NK-92 treated with Interleukin-12 subunit alpha and Interleukin-12 subunit beta, amount 100 ng/mL, for 24 hours (cell line): Measurements from ENCODE around the gene NRP2.

Source experiments
- DNase-seq: peaks from one replicate; lab custom pipeline; 2025; lab: John Stamatoyannopoulos, UW

The NRP2 gene

DNA sequence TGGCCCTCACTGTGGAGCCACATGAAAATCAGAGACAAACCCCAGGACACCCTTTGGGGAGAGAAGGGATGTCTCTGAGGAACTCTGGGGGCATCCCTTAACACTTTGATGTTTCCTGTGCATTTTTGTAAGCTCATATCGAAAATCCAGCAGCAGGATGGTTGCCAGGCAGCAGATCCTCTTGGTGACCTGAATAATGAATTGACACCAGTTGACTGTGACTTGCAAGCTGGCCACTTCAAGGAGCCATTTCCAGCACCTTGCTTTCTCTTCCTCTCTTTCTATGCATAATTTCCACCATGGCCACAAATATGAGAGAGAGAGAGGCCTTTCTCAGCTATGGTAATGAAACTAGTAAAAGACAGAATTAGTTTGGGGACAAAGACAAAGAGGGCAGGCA lies 91.7 kb downstream of the NRP2 start:
- DNase-seq: no peak

DNA sequence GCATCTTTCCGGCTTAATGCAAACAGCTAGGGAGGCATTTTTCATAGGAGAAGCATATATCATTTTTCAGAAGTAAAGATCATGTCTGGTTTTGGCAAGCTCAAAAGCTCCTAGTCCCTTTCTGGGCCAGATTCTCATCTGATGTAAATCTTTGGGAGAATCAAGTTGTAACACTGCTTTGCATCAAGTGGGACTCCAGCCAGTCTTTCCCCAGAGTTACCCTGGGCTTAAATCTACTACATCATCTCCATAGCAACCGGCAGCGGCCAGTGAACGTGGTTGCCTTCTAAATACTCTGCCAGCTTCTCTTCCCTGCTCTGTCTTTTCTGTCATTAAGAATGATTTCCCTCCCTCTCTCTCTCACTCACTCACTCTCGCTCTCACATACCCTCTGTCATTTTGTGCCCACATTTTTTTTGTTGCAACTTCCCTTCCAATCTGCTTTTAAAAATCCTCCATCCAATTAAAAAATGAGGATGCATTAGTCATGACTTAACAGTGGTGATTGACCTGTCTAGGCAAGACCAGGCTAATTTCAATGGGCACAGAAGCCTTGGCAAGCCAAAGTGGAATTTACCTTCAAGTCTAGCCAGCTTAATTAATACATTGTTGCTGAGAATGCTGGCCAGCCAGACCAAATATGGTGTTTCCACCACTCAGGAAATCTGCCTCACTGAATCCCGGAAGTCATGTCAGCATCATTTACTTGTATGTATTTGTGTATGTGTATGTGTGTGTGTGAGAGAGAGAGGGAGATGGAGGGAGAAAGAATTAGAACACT lies 93.0 kb downstream of the NRP2 start:
- DNase-seq: no peak

DNA sequence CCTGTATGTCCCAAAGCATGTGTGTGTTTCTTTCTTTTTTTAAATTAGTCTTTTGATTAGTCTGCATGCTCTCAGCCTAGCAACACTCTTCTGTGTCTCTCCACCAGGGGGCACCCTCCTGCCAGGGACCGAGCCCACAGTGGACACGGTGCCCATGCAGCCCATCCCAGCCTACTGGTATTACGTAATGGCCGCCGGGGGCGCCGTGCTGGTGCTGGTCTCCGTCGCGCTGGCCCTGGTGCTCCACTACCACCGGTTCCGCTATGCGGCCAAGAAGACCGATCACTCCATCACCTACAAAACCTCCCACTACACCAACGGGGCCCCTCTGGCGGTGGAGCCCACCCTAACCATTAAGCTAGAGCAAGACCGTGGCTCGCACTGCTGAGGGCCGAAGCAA lies 93.8 kb downstream of the NRP2 start:
- DNase-seq: peak; percentile 26

DNA sequence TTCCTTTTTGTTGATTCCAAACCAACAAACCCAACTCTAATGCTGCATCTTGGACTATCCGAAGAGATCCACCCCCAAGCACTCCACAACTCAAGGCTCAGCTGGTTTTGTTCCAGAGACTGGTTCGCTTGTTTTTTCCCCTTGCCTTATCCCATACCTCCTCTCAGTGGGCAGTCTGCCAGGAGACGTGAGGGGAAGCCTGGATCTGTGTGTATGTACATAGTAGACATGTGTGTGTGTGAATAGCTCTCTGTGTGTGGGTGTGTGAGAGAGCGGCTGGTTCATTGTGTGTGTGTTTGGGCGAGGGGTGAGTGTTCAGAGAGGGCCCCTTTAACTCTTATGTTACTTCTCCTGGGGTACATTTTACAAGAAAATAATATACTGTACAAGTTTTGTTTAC lies 94.4 kb downstream of the NRP2 start:
- DNase-seq: no peak

DNA sequence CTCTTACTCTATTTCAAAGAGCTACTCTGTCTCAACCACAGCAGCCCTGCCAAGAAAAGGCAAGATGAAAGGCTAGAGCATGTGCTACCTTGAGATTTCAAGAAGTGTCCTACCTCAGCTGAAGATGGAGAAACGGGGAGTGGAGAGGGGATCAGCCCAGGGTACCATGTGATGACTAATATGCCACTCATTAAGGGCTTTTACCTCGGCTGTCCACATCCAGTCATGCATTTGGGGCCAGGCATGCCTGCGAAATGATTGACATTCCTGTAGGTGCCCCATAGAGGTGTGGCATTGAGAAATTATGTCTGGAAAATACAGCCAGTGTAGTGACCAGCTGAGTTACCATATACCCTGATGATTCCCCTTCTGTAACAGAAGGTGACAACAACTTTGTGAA lies 96.1 kb downstream of the NRP2 start:
- DNase-seq: no peak

DNA sequence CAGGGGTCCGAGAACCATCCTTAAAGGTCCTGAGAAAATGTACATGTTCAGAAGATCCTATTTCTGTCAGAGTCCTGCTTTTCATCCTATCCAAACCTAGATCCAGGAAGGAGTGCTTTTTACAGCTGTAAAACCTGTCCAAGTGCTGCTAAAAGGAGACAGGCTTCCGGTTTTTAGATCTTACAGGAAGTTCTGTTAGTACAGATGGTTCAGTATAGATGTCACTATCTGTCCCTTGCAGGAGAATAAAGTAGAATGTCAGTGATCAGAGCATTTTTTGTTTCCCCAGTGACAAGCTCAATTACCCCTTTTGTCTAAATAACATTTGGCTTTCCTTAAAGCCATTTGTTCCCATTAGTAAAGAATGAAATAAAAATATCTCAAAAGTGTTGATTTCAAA lies 98.3 kb downstream of the NRP2 start:
- no peak for DNase-seq

DNA sequence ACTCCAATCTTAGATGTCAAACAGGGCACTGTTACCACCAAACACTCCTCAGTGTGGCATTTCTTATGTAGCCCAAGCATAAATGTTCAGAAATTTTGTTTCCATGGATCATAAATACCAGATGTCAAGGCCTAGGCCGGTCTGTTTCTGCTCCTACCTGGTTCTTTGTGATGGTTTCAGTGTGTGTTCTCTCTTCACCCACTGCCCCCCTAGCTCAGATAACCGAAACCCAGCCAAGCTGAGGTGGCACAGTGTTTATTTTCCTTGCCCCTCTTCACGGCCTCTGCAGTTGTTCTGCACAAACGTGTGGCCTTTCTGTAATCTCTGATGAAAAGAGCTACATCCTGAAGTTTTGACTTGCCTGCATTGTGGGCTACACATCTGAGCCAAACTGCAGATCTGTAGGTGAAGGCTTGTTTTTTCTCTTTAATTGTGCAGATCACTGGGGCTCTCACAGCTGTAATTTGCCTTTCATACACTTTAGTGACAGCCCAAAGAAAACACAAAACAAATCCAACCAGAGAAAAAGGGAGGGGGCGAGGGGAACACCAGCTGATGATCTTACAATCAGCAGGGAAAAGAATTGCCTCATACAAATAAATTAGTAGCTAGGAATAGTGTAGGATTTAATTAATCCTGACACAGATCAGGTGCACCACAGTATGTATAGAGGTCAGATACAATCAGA lies 99.1 kb downstream of the NRP2 start:
- no peak for DNase-seq

DNA sequence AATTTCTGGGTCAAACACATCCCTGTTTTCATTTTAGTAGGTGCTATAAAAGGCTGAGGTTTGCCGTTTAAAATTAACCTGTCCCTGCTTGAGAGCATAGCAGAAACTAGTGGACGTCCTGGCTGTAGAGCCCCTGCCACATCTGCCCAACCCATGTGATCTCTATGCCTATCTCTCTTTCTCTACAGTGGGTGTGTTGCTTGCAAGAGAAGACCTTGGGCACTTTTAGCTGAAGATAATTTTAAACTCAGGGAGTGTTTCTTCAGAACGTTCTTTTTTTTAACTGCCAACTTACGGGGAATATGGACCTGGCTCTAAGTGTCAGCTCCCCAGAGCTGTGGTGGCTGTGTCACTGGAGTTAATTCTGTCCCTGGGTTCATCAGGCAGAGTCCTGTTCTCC lies 100.6 kb downstream of the NRP2 start:
- DNase-seq: no peak

DNA sequence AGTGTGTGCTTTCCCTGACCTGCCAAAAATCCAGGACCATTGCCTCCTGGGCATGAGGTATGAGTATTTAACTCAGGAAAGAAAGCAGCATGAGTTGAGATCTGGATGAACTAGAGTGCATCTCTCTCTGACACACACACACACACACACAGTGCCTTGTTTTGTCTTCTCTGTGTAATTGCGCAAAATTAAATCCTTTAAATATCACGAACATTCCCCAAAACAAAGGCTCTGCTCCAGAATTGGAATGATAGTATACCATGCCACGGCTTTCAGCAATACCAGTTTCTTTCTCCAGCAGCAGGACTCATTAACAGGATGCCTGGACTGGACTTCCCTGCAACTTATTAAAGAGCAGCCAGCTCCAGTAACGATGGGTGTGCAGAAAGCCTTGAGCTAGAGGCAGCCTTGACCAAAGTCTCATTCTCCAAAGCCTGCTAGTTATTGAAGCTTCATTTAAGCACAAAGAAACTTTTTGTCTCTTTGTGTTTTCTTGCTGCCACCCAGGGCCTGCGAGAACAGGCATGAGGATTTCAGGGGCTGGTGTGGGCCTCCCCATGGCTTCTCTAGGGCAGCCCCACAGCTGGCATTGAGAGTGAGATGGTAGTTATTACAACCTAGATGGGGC lies 101.7 kb downstream of the NRP2 start:
- no peak for DNase-seq

DNA sequence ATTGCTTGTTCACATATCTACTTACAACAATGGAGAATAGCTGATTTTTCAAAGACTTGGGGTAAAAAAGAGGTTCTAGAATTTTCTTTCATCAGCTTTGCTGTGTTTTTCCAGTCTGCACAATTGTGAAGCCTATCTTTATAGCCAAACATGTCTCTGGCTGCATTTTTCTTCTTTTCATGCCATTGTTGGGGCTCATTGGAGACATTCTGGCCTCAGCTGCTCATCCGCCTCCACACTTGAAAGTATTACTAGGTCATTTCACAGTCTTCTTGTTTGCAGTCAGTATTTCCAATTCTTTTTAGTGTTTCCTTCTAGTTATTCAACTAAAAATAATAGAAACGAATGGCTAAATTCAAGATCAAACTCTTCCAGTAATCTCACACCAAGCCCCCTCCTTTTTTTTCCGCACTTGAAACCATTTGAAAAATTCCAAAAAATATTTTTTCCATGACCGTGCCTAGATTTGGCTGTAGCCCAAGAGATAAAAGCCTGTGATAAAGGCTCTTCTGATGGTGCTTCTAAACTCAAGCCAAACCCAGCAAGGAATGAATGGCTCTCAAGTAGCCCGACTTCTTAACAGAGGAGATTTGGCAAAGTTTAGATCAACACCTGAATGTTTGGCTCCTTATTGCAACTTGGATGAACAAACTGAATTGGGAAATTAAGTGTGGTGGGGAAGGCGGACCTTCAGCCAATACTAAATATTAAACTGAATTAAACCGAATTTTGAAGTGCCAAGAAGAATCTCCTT lies 103.4 kb downstream of the NRP2 start:
- DNase-seq: no peak

DNA sequence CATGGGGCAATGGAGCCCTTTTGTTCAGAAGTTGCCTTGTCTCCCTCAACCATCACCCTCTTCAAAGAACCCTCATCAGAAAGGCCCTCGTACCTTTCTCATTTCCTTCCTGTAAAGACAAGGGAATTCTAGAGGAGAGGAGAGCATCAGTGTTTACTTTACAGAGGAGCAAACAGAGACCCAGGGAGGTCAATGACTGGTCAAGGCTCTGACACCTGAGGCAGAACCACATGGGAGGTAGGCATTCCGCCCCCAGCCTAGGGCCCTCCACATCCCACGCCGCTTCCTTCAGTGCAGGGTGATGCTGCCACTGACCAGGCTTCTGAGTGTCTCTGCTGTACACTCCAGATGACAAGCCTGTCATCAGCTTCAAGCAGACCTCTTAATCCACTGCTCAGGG lies 104.7 kb downstream of the NRP2 start:
- DNase-seq: no peak

DNA sequence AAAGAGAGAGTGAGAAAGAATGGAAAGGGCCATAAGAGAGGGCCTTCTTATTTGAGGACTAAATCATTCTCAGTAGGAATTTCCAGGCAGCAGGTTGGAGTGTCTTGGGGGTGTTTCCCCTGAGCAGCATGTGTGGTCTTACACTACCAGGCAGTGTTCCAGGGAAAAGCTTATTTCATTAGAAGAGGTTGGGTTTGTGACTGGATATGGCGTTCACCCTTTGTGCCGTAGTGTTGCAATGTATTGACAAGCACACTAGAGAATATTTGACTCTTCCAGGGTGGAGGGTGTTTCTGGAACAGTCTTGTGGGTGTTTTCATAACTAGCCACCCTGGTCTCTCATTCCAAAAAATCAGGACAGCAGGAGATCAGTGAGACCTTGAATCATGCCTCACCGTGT lies 105.5 kb downstream of the NRP2 start:
- DNase-seq: no peak

DNA sequence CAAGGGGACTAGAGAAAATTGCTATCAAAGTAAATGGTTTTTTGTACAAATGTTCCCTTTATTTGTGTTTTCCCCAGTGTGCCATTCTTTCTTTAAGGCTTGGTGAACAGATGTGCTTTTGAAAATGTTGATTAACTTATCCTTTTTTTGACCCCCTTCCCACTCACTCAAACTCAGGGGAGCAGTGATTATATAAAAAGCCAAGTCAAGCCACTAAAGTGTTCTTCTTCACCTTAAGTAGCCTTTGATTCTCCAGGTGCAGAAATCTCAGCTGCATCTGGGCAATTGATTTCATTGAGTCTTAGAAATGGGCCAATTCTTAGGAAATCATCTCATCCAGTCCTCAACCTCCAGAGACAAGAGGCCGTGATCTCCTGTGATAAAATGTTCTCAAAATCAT lies 107.6 kb downstream of the NRP2 start:
- no peak for DNase-seq

DNA sequence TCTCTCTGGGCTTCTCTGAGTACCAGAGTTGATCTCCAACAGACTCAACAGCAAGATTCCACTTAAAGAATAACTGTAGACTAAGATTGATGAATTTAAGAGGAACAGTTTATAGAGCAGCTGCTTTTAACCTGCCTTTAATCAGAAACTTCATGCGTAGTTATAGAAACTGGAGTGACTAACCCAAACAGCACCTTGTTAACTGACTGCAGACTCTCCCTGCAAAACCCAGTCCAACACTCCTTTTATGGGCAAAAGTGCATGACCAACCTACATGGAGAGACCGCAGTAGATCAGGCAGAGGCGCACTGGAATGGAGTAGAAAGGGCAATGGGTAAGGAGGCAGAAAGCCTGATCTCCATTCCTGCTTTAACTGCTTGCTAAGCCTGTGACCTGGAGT lies 110.6 kb downstream of the NRP2 start:
- DNase-seq: no peak

DNA sequence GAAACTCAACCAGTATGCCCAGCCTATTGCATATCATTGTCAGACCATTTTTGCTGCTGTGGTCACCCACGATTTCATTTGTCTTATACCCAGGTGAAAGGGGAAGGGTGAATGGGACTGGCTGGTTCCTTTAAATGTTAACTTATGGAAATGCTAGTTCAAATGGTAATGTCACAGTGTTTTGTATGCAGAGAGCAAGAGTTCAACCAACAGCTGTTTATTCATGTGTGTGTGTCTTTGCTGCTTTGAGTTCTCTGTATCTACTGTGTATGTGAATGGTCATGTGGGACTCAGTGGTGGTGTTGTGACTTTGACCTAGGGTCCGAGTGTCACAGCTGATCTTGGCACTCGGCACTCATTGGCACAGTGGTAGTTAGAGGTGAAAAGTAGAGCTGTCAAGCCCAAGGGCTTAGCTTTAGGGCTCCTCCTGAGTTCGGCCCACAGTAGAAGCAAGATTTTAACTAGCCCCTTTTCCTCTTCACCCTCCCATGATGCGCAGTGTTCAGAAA lies 114.6 kb downstream of the NRP2 start:
- no peak for DNase-seq

DNA sequence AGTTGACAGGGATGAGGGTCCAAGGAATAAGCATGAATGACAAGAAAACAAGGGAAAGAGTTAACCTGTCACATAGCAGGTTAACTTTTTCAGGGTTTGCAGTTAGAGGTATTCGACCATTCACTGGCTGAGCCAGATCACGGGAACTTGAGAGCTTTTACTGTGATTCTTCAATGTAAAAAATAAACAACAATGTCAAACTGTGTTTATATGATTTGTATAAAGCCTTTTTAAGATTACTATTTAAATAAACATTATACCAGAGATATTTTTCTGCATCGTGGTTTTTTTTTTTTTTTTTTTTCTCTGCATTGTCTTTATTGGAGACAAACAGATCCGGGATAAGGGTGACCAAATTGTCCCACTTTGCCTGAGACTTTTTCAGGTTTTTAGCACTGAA lies 115.6 kb downstream of the NRP2 start:
- DNase-seq: no peak

DNA sequence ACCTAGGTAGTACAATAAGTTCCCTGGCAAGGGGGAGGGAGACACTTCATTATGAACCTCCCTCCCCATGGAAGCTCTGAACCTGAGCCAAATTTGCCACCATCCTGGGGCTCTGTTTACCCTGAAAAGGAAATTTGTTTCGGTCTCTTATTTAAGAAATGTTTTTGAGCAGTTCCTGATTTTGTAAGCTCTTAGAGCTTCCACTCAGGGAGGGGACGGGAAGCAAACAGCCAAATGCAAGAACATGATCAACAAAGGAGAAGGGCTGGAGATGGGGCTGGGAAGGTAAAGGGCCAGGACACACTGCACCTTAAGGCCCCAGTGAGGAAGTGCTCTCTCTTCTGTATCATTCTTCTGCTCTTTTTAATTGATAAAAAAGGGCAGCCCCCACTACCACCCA lies 117.9 kb downstream of the NRP2 start:
- no peak for DNase-seq

DNA sequence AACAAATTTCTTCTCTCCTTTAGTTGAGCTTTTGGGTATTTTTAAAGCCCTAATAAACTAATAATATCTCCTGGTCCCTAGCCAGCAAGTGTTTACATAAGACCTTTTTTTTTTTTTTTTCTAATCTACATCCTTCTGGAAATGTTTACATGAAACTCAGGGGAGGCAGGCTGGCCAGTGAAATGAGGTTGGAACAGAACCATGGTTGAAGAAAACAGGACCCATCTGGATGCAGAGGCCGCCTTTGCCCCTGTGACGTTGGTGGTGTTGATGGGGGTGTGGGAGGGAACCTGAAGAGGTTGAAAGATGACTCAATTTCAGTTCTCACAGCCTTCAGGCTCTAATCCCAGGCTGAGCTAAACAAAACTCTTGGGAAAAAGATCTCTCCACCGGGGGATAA lies 118.5 kb downstream of the NRP2 start:
- DNase-seq: no peak

DNA sequence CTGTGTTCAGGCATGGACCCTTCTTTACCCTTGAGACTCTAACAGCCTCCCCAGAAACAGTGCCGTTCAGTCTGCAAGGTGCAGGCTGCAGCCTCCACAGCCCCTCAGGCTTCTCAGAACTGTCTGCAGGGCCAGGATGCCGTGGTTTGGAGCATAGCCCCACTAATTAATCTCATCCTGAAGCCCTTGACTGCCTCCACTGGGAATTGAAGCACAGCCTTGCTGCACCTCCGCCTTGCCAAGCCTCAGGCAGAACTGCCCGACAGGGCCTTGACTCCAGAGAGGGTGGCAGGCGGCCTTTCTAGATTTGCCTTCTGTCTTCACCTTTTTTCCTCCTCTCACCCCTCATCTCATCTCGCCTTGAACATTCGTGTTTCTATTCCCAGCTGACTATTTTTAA lies 119.8 kb downstream of the NRP2 start:
- DNase-seq: no peak

DNA sequence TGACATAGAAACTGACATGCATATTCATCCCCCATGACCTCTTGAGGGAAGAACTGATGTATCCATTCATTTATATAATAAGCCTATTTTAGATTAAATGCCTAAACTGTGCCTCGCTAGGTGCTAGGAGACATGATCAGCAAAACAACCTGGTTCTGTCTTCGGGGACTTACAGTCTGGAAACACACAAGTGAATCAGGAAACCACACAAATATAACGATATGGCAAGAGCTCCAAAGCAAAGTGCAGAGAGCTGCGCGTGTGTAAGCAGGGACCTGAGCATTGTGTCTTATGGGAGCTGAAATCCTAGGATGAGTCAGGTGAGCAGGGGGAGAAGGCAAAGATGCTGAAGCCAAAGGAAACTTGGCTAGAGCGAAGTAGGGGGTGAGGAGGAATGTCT lies 120.6 kb downstream of the NRP2 start:
- no peak for DNase-seq

DNA sequence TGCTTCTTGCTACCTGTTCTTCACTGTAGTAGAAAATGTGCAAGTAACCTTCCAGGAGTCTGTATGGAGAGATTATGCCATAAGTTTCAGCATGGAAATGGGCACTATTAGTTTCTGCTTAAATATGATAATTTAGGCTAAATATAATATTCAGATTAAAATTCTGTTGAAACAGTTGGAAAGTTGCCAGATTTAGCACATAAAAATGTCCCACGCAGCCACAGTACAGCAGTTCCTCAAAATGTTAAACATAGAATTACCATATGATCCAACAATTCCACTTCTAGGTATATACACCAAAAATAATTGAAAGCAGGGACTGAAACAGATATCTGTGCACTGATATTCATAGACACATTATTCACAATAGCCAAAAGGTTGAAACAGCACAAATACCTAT lies 121.2 kb downstream of the NRP2 start:
- no peak for DNase-seq

DNA sequence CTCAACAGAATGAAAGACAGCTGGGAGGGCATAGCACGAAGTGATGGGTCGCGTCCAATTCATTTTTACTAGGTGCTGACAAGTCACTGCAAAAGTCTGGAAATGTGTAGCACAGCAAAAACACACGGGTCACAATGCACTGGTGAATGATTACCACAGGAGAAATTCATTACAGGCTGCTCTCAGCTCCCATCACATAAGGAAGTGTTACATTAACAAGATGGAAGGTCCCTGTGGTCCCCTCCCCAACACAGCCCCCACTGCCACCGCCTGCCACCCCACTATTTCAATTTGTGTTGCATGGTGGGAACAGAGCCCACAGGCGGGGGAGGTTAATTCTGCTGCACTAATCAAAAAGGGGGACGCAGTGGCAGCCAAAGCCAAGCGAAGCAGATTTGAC lies 122.8 kb downstream of the NRP2 start:
- no peak for DNase-seq
